PC-9 (cell line): ENCODE measurements around the gene HAPLN2. TPM values are rescaled to one million over a fixed set of nuclear protein-coding genes. Genes with fewer than 3 reads are reported as not detected.
A peak's percentile ranks its signal among the peaks of the same experiment; 100 is the strongest.

Source experiments
- BruUV-seq: library from RNA; stranded (reverse); fragments of 400-500 nt; replicated peaks from 2 replicates; lab custom pipeline; 2021; lab: Mats Ljungman, UMichigan
- CTCF ChIA-PET: fragments of 300-600 bp; sonication (Branson Sonifier 250); formaldehyde crosslinking; loops from one replicate; lab custom pipeline; 2022; ENCODE audit warnings: antibody characterized with exemption; lab: Charles Lee
- POLR2A ChIA-PET: fragments of 300-600 bp; sonication (Branson Sonifier 250); formaldehyde crosslinking; loops from one replicate; lab custom pipeline; 2022; ENCODE audit warnings: antibody characterized with exemption; ENCODE audit not compliant: unreplicated experiment; lab: Charles Lee
- DNase-seq, 2 experiments: peaks; one replicate each; pipeline versions ENCODE4 v3.0.0 to v3.0.0-alpha.2; 2015 to 2022; ENCODE audit warnings: mixed read lengths in 1 of 2
- H2AFZ ChIP-seq: fragments of 200-600 bp; sonication (generic); 2 replicates; pipeline ENCODE4 v1.8.1; 2017; ENCODE audit warnings: antibody characterized with exemption
- H3F3A ChIP-seq: fragments of 200-600 bp; sonication (generic); 2 replicates; pipeline ENCODE4 v1.8.1; 2017; ENCODE audit warnings: antibody characterized with exemption, mild to moderate bottlenecking, low read depth; ENCODE audit not compliant: insufficient read depth
- H3K27ac ChIP-seq: fragments of 200-600 bp; sonication (generic); 2 replicates; pipeline ENCODE4 v1.6.1; 2016; ENCODE audit warnings: mixed run types
- H3K27me3 ChIP-seq: fragments of 200-600 bp; sonication (generic); 2 replicates; pipeline ENCODE4 v1.6.1; 2016; ENCODE audit warnings: low read depth, mixed run types; ENCODE audit not compliant: insufficient read depth
- H3K36me3 ChIP-seq: fragments of 200-600 bp; sonication (generic); 2 replicates; pipeline ENCODE4 v1.6.1; 2016; ENCODE audit warnings: low read depth, mixed run types
- H3K4me1 ChIP-seq: fragments of 200-600 bp; sonication (generic); replicated peaks from 2 replicates; pipeline ENCODE4 v1.6.1; 2016; ENCODE audit warnings: mixed run types; ENCODE audit not compliant: insufficient read depth
- H3K4me2 ChIP-seq: fragments of 200-600 bp; sonication (generic); 2 replicates; pipeline ENCODE4 v1.6.1; 2017; ENCODE audit warnings: mixed run types
- H3K4me3 ChIP-seq: fragments of 200-600 bp; sonication (generic); 2 replicates; pipeline ENCODE4 v1.6.1; 2016; ENCODE audit warnings: mixed run types
- H3K79me2 ChIP-seq: fragments of 200-600 bp; sonication (generic); 2 replicates; pipeline ENCODE4 v1.6.1; 2017; ENCODE audit warnings: low read depth, mixed run types
- H3K9me2 ChIP-seq: fragments of 200-600 bp; sonication (generic); 2 replicates; pipeline ENCODE4 v1.8.1; 2017; ENCODE audit warnings: mild to moderate bottlenecking; ENCODE audit not compliant: insufficient read depth
- H3K9me3 ChIP-seq: fragments of 200-600 bp; sonication (generic); 2 replicates; pipeline ENCODE4 v1.8.1; 2016; ENCODE audit warnings: low read depth; ENCODE audit not compliant: insufficient read depth
- H4K20me1 ChIP-seq: fragments of 200-600 bp; sonication (generic); 2 replicates; pipeline ENCODE4 v1.8.1; 2017; ENCODE audit not compliant: insufficient read depth
- CTCF ChIP-seq: fragments of 200-600 bp; sonication (generic); conservative IDR thresholded peaks from 2 replicates; pipeline ENCODE4 v1.6.1; 2017; ENCODE audit warnings: mixed run types, antibody characterized with exemption, mild to moderate bottlenecking, moderate library complexity
- EZH2 ChIP-seq: fragments of 200-600 bp; sonication (generic); IDR thresholded peaks from 2 replicates; pipeline ENCODE4 v1.8.0; 2017; ENCODE audit warnings: antibody characterized with exemption, low read depth
- intact Hi-C: fragments of 100-400 bp; cut with micrococcal nuclease; formaldehyde crosslinking; loops from one replicate; pipeline ENCODE4 v1.10.0; 2022; ENCODE audit not compliant: unreplicated experiment
- total RNA-seq: library from RNA; stranded (reverse); gene quantifications from 2 replicates; pipeline ENCODE4 v1.2.3, GENCODE V29; 2021

HAPLN2 gene
- total RNA-seq, 1 experiment from 2014 or later, result not detected

GRCh38 chr1:156592910-156593660, 26.1 kb upstream of the HAPLN2 start:
- H3K4me3 ChIP-seq, result peak overlapping the region; percentile 76; the same call in 1 of the 2 replicates
- peak overlapping the region; percentile 78 for H3K4me2 ChIP-seq
- peaks cover 11% of the 10 kb centered on the region for H3K79me2 ChIP-seq
- H3K36me3 ChIP-seq, result peaks cover 18% of the 10 kb centered on the region
- no peak overlapping the region for H2AFZ ChIP-seq
- no peak for DNase-seq
- H3K27ac ChIP-seq, result no peak overlapping the region
- H3K27me3 ChIP-seq, result no peaks in the 10 kb centered on the region
- ChIA-PET CTCF (interaction anchor here (0.5 to 0.7 kb wide), 2 partner anchors 15 to 136 kb away, joined by 3 to 5 read pairs; no protein-coding TSS in a partner anchor), POLR2A (no interaction called here)
- no peaks in the 10 kb centered on the region for H3K9me3 ChIP-seq
- H3K9me2 ChIP-seq, result no peaks in the 10 kb centered on the region
- TF ChIP-seq CTCF (no peak), EZH2 (no peak)
- peaks cover 8% of the 10 kb centered on the region for H3K4me1 ChIP-seq
- intact Hi-C loops, result no loop called here
- H4K20me1 ChIP-seq, result no peaks in the 10 kb centered on the region
- H3F3A ChIP-seq, result peaks cover 53% of the 10 kb centered on the region; the same call in 1 of the 2 replicates
- TSS peak; percentile 41 for BruUV-seq

- Histone ChIP-seq H3K27ac (no peak overlapping the region), H3K4me1 (peaks cover 8% of the 10 kb centered on the region), H3K4me2 (no peak overlapping the region), H3K4me3 (no peak overlapping the region), H2AFZ (no peak overlapping the region), H3K27me3 (no peaks in the 10 kb centered on the region), H3K36me3 (peaks cover 19% of the 10 kb centered on the region), H3K9me2 (no peaks in the 10 kb centered on the region), H3F3A (peaks cover 53% of the 10 kb centered on the region; the same call in 1 of the 2 replicates), H3K79me2 (peaks cover 12% of the 10 kb centered on the region), H3K9me3 (no peaks in the 10 kb centered on the region), H4K20me1 (no peaks in the 10 kb centered on the region)
- intact Hi-C loops, result no loop called here
- DNase-seq, result no peak
- TF ChIP-seq EZH2, result no peak
- no peak for TF ChIP-seq CTCF
- no TSS peak for BruUV-seq
- CTCF ChIA-PET, result interaction anchor here (0.5 kb wide), 1 partner anchor 136 kb away, joined by 5 read pairs; no protein-coding TSS in a partner anchor
- POLR2A ChIA-PET, result no interaction called here
These were observed 25.6 kb upstream of the HAPLN2 start for GRCh38 chr1:156593661-156593989.

- intact Hi-C loops, result no loop called here
- H3K27ac ChIP-seq, result no peak overlapping the region
- no TSS peak for BruUV-seq
- no peak for DNase-seq
- peaks cover 18% of the 10 kb centered on the region for H3K79me2 ChIP-seq
- H2AFZ ChIP-seq, result no peak overlapping the region
- no peaks in the 10 kb centered on the region for H3K9me2 ChIP-seq
- no peaks in the 10 kb centered on the region for H3K27me3 ChIP-seq
- H3K36me3 ChIP-seq, result peaks cover 19% of the 10 kb centered on the region
- no peaks in the 10 kb centered on the region for H3K9me3 ChIP-seq
- ChIA-PET CTCF (no interaction called here), POLR2A (interaction anchor here (0.6 kb wide), 1 partner anchor 93 kb away, joined by 4 read pairs; no protein-coding TSS in a partner anchor)
- no peak overlapping the region for H3K4me3 ChIP-seq
- H3K4me2 ChIP-seq, result no peak overlapping the region
- H3K4me1 ChIP-seq, result peaks cover 8% of the 10 kb centered on the region
- no peaks in the 10 kb centered on the region for H4K20me1 ChIP-seq
- H3F3A ChIP-seq, result peaks cover 53% of the 10 kb centered on the region; the same call in 1 of the 2 replicates
- no peak for TF ChIP-seq EZH2
- no peak for TF ChIP-seq CTCF
These were observed 25.0 kb upstream of the HAPLN2 start for GRCh38 chr1:156594190-156594589.
